Body of pancreas (tissue), 4 donors: ENCODE results near the gene MSI2.

ENCODE experiments used
- POLR2A ChIP-seq, 3 donors: fragments of 450-650 bp; IDR thresholded peaks; one replicate each; pipeline ENCODE4 v1.6.1; 2016; ENCODE audit warnings: antibody characterized with exemption in 3 of 3, mild to moderate bottlenecking in 2 of 3
- TF ChIP-seq, protein P1 (sequence below), 7 experiments: fragments of 450-650 bp in 4 of 7; fragments of 200-600 bp in 3 of 7; sonication (generic) in 3 of 7; IDR thresholded peaks; one replicate each; pipeline ENCODE4 v1.5.1; 2016 to 2019; ENCODE audit warnings: antibody characterized with exemption in 7 of 7

DNA sequence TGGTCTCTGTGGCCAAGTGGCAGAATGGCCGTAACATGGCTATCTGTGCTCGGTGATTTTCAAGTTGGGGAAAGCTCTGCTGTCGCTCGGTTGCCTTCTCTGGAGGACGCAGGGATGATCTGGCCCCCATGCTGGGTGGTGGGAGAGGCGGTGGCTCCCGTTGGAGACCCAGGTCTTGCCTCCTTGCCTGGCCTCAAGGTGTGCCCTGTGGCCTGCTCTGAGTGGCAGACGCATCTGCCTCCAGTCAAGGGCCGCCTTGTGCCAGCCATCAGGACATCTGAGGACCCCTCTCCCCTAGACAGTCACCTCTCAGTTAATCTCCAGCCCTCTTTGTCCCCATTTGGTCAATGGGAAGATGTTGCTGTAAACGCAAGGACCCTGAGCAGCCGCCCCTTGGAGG lies 322.9 kb downstream of the MSI2 start:
- TF ChIP-seq, protein P1, sequence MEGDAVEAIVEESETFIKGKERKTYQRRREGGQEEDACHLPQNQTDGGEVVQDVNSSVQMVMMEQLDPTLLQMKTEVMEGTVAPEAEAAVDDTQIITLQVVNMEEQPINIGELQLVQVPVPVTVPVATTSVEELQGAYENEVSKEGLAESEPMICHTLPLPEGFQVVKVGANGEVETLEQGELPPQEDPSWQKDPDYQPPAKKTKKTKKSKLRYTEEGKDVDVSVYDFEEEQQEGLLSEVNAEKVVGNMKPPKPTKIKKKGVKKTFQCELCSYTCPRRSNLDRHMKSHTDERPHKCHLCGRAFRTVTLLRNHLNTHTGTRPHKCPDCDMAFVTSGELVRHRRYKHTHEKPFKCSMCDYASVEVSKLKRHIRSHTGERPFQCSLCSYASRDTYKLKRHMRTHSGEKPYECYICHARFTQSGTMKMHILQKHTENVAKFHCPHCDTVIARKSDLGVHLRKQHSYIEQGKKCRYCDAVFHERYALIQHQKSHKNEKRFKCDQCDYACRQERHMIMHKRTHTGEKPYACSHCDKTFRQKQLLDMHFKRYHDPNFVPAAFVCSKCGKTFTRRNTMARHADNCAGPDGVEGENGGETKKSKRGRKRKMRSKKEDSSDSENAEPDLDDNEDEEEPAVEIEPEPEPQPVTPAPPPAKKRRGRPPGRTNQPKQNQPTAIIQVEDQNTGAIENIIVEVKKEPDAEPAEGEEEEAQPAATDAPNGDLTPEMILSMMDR (IDR thresholded peaks at IDR 0.05) = no peak
- TF ChIP-seq POLR2A (IDR thresholded peaks at IDR 0.05) = no peak
